Fibroblast of the aortic adventitia (primary cell): ENCODE measurements around the gene PSMG4. TPM values are rescaled to one million over a fixed set of nuclear protein-coding genes. Genes with fewer than 3 reads are reported as not detected.

Experiments used
- DNase-seq: peaks from one replicate; pipeline ENCODE4 v3.0.0-alpha.2; 2010; ENCODE audit warnings: low read depth
- H3K4me3 ChIP-seq: 2 replicates; pipeline ENCODE4 v1.5.1; 2011; ENCODE audit warnings: low read depth, mild to moderate bottlenecking, control low read depth, low read length, moderate library complexity
- total RNA-seq: library from RNA; depleted of rRNA; stranded (reverse); fragments of >200 nt; gene quantifications from 2 replicates; pipeline ENCODE4 v1.2.3, GENCODE V29; 2012; ENCODE audit warnings: low replicate concordance
- TF ChIP-seq, protein P1 (sequence below): IDR thresholded peaks from 2 replicates; pipeline ENCODE4 v1.5.1; 2011; ENCODE audit warnings: mild to moderate bottlenecking, low read length, control low read depth, inconsistent platforms; ENCODE audit not compliant: insufficient read depth

PSMG4 gene
- total RNA-seq, 1 donor, result 15.4 TPM

DNA sequence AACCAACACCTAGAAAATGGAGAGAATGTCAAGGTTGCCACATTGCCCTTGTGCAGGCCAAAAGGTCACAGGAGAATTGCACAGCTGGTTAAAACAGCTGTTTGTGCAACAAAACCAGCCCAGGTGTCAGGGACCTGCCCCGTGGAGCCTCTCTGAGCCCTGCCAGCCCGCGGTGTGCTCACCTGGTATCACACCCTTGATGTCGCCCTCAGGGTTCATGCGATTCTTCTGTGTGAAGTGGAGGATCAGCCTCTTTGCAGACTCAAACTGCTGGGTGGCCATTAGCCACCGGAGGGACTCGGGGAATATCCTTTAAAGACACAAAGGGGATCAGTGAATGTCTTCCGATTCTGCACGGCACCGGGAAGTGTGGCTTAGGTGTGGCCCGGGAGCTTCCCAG is 39.2 kb downstream of the PSMG4 start:
- H3K4me3 ChIP-seq, result no peak overlapping the region
- TF ChIP-seq, protein P1, sequence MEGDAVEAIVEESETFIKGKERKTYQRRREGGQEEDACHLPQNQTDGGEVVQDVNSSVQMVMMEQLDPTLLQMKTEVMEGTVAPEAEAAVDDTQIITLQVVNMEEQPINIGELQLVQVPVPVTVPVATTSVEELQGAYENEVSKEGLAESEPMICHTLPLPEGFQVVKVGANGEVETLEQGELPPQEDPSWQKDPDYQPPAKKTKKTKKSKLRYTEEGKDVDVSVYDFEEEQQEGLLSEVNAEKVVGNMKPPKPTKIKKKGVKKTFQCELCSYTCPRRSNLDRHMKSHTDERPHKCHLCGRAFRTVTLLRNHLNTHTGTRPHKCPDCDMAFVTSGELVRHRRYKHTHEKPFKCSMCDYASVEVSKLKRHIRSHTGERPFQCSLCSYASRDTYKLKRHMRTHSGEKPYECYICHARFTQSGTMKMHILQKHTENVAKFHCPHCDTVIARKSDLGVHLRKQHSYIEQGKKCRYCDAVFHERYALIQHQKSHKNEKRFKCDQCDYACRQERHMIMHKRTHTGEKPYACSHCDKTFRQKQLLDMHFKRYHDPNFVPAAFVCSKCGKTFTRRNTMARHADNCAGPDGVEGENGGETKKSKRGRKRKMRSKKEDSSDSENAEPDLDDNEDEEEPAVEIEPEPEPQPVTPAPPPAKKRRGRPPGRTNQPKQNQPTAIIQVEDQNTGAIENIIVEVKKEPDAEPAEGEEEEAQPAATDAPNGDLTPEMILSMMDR, result no peak
- DNase-seq, result no peak

DNA sequence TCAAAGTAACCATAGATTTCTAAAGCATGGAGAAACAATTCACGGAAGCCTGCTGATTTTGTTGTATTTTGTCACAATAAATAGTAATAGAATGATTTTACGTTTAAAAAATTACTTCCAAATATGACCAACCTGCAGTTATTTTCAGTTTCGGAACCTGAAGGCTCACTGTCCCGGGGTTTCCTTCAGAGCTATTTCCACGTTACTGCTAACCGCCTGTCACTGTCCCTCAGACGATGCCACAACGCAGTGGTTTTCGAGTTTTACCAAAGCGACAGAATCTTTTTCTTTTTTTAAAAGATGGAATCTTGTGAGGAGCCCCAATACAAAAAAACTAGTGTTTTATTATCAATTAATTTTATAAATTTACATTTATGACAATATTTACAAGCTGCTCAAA is 40.5 kb downstream of the PSMG4 start:
- H3K4me3 ChIP-seq, result no peak overlapping the region
- TF ChIP-seq, protein P1, result no peak
- no peak for DNase-seq

DNA sequence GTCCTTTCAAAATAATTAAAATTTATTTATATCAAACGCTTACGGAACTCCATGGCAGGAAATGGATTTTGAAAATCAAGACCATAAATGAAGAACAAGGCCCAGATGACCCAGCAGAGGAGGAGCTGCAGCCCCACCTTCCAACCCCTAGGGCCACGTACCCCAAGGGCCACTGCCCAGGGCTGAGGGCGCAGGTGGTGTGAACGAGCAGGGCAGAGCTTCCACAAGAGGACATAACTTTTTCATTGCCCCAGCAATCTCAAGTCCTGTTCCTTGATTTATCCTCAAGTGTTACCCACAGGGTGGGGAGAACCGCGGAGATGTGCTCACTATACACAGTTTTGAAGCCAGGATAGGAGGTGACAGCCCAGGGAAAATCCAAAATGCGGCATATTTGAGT is 42.8 kb downstream of the PSMG4 start:
- DNase-seq, result no peak
- no peak overlapping the region for H3K4me3 ChIP-seq
- TF ChIP-seq, protein P1, result no peak

DNA sequence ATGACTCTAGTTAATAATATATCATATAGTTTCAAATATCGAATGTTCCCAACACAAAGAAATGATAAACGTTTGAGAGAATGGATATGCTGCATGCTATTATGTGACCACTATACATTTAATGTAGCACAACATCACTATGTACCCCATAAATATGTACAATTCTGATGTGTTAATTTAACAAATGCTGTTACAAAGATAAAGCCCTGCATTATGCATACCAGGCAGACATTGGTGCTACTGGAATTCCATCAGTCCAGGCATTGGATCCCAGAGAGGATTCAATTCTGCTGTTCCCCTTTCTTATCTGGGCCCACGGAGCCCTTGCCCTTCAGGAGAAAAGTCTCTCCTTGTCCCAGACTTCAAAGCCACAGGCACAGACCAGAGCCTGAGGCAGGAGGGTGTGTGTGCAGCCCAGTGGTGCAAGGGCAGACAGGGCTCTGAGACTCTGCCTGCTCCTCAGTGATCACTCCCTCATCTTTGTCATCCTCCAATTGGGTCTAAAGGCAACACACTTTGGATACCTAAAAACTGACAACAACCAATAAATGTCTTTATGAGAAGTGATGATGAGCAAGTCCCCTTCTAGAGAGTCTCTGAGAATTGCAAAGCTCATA is 45.2 kb downstream of the PSMG4 start:
- TF ChIP-seq, protein P1, result no peak
- H3K4me3 ChIP-seq, result no peak overlapping the region
- DNase-seq, result no peak

DNA sequence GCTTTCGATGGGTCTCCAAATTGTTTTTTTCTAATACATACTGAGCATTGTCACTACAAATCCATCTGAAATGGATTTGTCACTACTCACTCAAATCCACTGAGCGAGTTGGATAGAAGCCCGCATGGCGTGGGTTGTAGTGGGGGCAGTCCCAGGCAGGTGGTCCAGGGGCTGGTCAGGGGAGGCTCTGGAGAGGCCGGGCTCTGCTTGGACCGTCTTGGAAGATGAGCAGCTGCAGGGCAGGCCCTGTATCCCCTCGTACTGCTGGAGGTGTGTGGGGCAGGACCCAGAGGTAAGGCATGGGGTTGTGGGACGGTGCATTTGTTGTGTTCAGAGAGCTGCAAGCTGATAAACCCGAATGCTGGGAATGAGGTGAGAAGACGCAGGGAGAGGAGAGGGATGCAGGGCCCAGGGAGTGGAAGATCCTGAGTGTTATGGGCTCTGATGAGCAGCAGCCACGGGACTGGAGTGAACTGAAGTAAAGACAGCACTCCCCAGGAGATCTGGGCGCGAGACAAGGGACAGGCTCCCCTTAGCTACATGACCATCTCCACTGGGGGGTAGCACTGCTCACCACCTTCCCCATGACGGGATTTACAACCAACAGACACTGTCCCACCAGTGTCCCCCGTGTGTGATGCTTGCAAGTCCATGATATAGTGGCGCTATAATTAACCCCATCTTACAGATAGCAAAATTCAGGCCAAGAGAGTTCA is 45.9 kb downstream of the PSMG4 start:
- H3K4me3 ChIP-seq, result no peak overlapping the region
- TF ChIP-seq, protein P1, result no peak
- DNase-seq, result no peak

DNA sequence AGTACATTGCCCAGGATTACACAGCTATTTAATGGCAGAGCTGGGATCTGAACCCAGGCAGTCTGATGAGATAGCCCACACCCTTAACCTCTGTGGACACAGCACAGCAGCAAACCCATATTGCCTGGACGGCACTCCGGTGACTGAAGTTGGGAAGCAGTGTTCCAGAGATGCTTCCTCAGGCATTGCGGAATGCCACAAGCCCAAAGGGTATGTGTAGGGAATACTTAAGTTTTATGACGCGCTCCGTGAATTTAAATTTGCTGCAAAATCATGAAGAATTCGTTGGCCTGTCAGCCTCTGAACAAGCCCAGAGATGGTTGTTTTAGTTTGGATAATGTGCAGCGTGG is 46.4 kb downstream of the PSMG4 start:
- H3K4me3 ChIP-seq, result no peak overlapping the region
- DNase-seq, result no peak
- TF ChIP-seq, protein P1, result no peak

DNA sequence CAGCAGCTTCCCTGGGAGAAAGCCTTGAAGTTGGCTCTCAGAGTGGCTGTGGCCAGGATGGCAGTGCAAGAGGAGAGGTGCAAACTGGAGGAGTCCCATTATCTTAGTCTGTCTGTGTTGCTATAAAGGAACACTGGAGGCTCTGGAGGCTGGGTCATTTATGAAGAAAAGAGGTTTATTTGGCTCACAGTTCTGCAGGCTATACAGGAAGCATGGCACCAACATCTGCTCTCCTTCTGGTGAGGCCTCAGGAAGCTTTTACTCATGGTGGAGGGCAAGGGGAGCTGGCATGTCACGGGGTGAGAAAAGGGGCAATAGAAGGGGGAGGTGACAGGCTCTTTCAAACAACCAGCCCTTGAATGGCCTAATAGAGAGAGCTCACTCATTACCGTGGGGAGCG is 47.1 kb downstream of the PSMG4 start:
- TF ChIP-seq, protein P1, result no peak
- H3K4me3 ChIP-seq, result no peak overlapping the region
- no peak for DNase-seq
